CD4-positive, alpha-beta T cell treated with Interleukin-21 for 1 hour (primary cell): ENCODE results near the gene FGF18.

ENCODE experiments used
- DNase-seq: peaks from one replicate; pipeline ENCODE4 v3.0.0-alpha.2; 2020

FGF18 gene

DNA sequence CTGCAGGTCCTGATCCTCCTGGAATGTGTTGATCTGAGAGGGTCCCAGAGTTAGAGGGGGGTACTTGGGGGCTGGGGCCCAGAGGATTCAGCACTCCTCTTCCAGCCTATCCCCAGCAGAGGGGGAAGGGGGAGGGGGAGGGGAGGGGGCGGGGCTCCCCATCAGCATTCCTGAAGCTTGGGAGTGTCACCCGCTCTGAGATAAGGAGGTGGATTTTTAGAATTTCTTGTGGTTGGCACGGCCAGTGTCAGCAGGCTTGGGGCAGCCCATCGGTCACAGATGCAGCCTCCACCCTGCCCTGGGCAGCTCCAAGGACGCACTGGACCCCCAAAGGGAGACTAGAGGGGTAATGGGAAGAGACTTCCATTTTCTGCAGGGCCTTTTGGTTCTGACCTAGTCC lies 5.3 kb downstream of the FGF18 start:
- no peak for DNase-seq

DNA sequence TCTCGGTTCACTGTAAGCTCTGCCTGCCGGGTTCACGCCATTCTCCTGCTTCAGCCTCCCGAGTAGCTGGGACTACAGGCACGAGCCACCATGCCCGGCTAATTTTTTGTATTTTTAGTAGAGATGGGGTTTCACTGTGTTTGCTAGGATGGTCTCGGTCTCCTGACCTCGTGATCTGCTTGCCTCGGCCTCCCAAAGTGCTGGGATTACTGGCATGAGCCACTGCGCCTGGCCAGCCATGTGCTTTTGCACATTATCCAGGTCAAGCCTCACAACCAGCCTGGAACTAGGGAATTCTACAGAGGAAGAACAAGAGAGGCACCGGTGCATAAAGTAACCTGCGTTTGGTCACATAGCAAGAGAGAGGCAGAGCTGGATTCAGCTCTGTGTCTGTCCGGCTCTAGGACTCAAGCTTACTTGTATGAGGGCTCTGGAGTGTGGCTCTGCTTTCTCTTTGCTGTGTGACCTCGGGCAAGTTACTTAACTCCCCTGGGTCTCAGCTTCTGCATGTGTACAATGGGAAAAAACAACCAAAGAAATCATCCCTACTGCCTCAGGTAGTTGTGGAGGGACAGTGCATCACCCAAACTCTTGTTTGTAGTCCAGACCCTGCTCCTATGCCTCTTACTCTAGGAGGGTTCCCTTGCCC lies 6.3 kb downstream of the FGF18 start:
- DNase-seq: no peak

DNA sequence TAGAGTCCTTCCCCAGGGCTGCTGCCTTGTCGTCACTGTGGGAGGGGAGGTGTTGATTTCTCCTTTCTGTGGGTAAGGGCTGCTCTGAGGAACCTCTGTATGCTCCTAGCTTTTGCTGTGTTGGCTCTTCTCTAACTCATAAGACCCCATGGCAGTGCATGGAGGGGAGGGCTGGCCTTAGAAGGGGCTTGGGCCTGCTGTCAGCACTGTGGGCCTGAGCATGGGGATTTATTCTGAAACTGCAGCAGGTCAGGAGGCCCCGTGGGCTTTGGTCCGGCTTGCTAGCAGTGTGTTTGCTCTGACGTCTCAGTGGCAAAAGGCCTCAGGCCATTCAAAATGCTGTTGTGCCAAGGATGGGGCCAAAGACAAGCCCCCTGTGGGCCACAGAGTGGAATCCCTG lies 6.8 kb downstream of the FGF18 start:
- no peak for DNase-seq

DNA sequence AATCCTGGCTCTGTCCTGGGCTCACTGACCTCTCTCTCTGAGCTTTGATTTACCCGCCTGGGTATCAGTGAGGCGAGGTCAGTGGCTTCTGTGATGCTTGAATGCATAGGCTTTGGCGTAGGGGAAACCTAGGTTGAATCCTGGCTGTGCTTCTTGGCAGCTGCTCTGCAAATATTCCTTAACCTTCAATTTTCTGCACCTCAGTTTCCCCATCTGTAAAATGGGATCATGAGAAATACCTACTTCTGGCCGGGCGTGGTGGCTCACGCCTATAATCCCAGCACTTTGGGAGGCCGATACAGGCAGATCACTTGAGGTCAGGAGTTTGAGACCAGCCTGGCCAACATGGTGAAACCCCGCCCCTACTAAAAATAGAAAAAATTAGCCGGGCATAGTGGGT lies 7.2 kb downstream of the FGF18 start:
- no peak for DNase-seq

DNA sequence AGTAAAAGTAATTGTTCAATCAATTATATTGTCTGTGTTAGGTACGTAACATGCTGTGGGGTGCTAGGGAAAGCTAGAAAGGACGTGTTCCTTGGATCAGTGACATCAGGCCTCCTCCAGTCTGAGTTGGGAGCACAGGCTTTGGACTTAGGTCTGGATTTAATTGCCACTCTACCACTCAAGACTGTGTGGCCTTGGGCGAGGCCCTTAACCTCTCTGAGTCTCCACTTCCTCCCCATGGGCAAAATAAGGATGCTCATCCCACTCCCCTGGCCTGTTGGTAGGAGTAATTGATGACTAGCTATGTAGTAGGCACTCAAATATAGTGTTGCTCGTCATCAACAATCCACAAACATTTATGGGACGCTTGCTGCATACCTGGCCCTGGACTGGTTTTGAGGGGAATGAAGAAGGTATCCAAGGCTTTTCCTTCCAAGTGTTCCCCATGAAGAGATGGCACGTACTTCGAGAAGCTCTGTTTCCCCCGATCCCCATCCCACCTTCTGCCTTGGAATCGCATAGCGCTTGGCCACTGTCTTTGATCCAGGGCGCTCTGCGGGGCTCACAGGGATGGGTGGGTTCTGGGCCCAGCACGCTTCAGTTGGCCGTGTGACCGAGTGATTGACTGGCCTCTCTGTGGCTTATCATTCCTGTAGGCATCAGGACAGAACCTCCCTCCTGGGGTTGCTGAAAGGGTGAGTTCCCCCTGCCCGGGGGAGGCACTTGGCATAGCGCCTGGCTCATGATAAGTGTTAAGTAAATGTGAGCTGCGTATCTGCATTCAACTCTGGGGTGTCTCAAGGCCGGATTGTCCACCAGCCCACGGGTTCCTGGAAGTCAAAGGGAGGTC lies 8.1 kb downstream of the FGF18 start:
- no peak for DNase-seq

DNA sequence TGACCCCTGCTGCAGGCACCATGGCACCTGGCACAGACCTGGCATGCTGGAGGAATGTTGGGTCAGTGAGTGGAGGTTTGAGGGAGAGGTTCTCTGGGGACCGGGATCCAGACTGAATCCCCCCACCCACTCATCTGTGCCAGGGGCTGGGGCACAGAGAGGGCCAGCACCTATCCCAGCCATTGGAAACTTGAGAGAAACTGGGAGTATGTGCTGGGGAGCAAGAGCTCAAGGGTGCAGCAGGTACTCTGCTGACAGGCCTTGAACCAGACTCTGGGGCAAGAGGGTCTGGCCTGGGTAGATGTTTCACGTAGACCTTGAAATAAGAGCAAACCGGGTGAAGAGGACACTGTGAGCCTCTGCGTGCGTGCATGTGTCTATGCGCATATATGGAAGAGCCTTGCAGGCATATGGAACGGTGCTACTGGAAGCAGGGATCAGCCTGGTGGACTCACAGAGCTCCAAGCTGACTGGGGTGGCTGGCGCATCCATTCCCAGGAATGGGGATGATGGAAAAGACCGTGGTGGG lies 8.8 kb downstream of the FGF18 start:
- no peak for DNase-seq

DNA sequence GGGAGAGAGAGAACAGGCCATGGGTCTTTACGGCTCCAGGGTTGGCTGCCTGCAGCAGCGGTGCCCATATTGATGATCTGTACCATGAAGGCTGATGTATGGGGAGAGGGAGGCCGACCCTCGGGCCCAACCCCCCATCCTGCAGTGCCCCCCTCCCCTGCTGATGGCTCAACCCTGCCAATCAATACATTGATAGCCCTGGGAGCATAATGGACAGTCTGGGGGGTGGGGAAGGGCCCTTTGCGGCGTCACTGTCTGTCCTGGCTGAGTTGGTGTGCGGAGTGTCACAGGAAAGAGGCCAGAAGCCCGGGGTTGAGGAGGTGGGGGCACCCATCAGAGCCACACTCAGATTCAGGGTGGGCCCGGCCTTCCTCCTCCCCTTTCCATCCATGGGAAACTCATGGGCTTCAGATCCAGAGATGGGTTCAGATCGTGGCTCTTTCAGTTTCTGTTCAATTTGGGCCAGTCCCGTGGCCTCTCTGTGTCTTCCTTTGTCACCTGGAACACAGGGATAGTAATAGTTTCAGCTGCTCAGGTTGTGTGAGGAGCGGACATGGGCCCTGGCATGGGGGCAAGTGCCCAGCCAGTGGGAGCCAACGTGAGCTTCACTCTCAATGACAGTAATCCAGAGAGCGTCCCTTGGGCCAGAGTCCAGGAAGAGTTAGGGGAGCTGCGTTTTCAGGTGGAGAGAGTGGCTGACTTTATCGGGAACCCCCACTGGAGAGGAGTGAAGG lies 9.5 kb downstream of the FGF18 start:
- no peak for DNase-seq

DNA sequence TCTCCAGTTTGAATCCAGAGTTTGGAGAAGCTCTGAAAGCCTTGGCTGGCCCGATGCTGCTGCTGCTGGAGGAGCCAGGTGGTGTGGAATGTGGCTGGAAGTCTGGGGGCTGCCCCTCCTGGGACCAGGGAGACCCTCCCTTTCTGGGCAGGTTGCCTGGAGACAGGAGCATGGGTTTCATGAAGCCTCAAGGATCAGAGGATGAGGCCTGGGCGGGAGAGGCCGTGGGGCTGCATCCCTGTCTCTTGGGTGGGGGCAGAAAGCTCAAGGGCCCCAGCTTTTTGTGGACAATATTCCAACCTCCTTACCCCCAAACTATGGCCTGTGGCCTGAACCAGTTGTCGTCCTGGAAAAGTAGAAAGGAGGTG lies 10.1 kb downstream of the FGF18 start:
- no peak for DNase-seq

DNA sequence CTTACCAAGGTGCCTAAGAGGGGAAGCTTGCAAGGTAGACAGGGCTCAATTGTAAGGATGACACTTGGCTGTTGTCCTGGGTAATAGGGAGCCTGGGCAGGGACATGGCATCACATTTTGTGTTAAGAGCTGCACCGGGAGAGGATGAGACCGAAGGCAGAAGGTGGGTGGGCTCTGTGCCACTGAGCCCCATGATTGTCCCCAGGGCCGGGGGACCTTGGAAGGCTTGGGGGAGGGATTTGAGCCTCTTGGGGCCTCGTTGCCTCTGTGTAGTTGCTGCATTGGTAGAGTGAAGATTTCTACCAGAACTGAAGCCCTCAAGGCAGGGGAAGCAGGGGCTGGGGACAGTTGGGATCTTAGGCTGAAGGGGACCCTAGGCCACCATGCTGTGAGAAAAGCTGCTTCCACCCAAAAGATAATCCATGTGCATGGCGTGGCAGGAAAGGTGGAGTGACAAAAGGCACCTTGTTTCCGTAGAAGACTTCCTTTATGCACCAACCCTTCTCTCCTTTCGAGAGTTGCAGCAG lies 11.9 kb downstream of the FGF18 start:
- DNase-seq: no peak

DNA sequence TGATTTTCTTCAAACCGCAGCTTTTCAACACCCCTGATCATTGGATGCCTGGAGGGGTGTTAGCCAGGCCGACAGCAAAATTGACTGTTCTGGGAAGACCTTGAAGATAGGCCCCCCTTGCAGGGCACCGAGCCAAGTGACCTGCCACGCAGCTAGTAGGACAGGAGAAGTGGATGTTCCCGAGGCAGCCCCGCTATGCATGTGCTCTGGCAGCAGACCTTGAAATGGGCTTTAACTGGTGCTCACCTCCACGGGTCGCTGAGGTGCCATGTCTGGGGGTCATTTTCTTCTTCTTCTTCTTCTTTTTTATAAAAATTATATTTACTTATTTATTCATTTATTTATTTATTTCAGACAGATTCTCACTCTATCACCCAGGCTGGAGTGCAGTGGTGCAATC lies 12.6 kb downstream of the FGF18 start:
- no peak for DNase-seq

DNA sequence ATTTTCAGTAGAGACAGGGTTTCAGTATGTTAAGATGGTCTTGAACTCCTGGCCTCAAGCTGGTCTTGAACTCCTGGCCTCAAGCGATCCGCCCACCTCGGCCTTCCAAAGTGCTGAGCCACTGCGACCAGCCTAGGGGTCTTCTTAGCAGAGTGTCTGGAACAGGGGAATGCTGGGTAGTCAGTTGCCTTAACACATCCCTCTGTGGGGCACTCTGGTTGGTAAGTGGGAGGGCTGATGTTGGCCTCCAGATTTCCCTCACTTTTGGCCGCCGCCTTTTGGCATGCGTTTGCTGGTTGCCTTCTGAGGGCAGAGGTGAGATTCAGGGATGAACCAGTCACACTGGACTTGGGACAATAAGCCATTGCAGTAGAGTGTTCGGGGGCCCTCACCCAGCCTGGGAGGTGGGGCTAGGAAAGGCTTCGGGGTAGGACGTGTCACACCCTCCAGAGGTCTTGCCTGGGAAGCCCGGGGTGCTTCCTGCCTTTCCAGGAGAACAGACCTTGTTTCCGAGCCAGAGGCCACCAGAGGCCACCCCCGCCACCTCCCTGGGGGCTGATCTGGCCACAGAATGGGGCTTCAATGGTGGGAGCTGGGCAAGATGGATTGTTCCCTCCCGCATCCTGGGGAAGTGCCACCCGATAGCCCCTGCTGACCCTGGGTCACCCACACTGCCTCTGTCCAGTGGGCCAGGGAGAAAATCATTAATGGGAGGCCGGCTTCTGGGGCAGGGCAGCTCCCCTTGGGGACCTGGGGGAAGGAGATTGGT lies 13.3 kb downstream of the FGF18 start:
- DNase-seq: no peak

DNA sequence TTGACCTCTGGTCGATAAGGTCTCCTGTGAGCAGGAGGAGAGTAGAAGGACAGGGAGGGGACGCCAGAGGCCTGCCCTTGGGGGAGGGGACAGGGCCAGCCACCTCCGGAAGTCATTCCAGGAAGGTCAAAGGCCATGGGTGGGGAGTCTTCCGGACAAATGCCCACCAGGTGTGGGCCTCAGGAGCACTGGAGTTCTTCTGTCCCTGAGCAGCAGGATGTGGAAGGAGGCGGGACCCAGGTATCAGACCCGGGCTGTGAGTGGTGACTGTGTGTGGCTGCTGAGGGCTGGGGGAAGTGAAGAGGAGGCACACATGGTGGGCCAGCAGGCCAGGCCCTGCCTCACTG lies 13.9 kb downstream of the FGF18 start:
- DNase-seq: no peak

DNA sequence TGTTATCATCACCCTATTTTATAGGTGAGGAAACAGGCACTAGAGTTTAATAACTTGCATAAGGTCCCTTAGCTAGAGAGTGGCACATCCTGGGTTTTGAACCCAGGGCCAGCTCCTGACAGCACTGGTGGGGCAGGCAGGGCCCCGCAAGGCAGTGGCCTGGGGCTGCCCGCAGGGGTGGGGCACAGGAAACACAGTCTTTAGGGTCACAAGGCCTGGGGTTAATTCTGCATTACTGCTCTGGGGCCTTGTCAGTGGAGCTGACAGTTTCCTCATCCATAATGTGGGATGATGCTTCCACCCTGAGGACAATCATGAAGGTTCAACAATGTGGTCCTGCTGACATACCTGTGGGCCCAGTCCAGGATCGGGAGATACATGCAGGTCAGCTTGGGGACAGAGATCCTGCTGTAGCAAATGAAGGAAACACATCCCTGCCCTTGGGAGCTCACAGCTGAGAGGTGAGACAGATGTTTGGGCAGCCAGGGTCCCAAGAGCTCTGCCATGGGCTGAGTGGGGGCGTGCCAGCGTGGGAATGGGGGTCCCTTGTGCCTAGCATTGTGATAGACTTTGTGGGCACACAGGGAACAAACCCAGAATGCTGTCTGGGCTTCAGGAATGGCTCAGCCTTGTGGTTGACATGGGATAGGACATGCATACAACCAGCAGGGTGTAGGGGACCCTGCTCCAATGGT lies 14.7 kb downstream of the FGF18 start:
- no peak for DNase-seq

DNA sequence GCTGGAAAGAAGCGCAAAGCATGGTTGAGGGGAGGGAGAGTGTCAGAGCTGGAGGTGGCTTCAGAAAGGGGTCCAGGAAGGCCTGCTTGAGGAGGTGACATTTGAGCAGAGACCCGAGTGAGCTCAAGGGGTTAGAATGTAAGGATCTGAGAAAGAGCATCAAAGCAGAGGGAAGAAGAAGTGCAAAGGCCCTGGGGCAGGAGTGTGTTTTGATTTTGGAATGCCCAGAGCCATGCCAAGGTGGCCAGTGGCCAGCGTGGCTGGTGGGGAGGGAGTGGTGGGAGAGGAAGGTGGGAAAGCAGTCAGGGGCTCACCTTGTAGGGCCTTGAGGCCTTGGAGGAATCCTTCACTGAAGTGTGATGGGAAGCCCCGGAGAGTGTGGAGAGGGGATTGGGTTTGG lies 15.4 kb downstream of the FGF18 start:
- DNase-seq: no peak

DNA sequence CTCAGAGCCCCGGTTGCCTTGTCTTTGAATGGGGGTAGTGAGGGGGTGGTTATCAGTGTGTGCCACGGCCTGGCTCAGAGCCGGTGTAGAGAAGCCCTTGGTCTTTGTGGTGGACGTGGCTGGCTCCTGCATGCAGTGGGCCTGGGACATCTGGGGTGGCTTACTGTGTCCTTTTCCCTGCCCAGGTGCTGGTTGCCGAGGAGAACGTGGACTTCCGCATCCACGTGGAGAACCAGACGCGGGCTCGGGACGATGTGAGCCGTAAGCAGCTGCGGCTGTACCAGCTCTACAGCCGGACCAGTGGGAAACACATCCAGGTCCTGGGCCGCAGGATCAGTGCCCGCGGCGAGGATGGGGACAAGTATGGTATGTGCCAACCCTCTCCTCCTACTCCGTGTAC lies 16.5 kb downstream of the FGF18 start:
- DNase-seq: no peak

DNA sequence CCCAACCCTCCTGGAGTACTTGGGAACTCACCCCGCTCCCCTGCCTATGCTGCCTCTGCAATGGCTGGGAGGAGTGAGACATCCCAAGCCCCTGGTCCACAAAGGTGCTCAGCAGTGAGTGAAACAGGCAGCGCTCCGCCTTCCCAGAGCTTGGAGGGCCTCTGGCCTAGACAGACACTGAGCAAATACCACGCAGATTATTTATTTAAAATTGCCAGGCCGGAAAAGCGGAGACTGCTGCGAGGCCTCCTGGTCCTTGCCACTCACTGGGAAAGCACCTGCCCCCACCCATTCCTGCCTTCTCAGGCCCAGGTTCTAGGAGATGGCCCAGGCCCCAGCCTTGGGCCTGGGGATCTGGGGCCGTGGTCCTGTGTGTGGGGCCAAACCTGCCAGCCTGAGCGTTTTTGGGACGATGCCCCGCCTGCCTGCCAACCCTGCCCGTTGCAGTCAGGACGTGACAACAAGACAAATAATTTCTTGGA lies 17.4 kb downstream of the FGF18 start:
- no peak for DNase-seq

DNA sequence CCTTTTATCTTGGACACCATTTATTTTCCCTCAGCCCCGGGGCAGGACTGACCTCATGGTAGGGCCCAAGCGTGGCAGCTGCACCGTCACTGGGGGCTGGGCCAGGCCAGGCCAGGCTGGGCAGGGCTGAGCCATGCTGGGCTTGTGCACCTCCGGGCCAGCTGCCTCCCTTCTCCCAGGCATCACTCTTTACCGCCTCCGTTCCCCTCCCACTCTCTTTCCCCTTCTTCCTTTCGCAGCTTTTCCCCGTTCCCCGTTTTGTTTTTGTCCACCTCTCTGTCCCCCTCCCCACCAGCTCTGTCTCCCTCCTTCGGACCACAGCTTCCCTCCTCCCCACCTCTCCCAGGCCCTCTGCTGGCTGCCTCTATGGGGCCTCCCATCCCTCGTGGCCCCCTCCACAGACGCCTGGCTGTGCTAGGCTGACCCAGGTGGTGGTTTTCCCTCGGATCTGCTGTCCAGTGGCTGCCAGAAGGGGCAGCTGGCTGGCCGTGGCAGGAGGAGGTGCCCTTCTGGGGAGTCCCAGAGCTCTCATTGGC lies 17.9 kb downstream of the FGF18 start:
- no peak for DNase-seq

DNA sequence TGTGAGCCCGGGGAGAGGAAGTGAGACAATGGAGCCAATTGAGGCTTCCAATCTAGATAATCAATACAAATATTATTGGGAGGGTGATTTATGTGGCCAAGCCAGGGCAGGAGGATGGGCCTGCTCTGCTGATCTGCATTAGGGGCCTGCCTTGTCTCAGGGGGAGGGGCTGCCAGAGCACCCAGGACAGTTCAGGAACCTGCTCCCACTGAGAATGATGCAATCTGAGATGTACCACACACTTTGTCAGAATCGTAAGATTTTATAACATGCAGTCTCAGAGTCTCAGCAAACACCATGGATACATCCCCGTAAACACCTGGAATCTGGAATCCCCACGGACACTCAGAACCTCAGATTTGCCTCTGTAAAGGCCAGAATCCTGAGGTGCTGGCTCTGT lies 19.3 kb downstream of the FGF18 start:
- DNase-seq: no peak

DNA sequence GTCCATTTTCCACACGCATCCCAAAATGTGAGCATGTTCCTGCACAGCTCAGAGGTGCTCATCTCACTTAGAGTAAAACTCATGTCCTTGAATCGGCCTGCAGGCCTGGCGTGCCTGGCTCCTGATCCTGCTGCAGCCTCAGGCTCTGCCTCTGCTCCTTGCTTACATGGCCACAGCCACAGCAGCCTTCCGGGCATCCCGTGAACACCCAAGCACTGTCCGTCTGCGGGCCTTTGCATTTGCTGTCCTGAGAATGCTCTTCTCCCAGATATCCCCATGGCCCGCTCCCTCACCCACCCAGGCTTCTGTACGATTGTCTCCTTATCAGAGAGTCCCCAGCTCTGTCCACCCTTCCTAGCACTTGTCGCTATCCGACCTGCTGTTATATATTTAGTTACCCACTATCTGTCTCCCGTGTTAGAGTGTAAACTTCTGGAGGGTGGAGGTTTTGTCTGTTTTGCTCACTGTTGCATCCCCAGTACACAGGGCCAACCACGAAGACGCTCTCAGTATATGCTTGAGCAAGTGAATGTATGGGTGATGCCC lies 21.9 kb downstream of the FGF18 start:
- DNase-seq: no peak

DNA sequence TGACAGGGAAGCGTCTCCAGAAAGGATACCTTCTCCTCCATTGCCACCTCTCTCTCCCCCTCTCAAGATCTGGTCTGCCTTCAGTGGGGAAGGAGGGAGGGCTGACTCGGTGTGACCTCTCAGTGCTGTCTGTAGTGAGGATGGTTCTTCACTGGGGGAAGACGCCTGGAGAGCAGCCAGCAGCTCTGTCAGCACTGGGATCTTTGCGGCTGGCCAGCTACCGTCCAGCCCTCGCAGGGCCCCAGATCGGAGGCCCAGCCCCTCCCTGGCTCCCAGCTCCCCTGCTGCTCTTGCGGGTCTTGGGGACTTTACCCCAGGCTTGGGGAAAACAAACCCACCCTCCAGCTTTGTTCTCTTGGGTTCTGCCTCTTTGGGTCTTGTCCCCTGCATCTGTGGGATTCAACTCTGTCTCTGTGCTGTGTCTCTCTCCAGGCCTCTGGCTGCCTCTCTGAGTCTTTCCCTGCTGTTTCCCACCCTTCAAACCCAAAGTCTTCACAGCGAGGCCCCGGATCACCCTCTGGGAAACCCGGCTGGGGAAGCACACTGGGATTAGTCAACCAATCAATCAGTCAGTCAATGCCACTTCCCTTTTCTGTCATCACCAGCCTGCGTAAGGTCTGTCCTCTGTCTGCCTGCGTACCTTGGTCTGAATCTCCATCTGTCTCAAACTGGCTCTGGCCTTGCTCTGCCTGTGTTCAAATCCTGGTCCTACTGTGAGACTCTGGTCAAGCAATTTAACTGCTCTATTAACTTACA lies 23.0 kb downstream of the FGF18 start:
- DNase-seq: no peak

DNA sequence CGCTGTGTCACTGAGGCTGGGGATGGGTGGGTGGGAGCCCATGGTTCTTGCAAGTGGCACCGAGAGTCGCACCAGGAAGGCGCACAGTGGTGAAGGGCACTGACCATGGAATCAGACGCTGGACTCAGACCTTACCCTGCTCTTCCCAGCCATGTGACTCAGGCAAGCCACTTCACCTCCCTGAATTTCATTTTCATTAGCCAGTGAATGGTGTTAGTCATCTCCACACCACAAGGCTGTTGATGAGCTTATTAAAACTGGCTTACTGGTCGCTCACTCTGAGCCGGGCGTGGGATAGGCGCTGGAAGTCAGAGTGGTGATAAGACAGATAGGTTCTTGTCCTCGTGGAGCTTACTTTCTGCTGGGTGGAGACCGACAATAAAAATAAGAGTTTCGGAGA lies 25.1 kb downstream of the FGF18 start:
- no peak for DNase-seq
